ENCODE data around the gene AP2A2. TPM values are rescaled to one million over a fixed set of nuclear protein-coding genes. Genes with fewer than 3 reads are reported as not detected.

The AP2A2 gene
- total RNA-seq: 92.0 TPM
- long read RNA-seq, full-length matches to known transcripts: 45 of 75 reads
- long read RNA-seq, partial matches to known transcripts: 16 of 75 reads
- long read RNA-seq, other reads (novel, unspliced or antisense): 14 of 75 reads

DNA sequence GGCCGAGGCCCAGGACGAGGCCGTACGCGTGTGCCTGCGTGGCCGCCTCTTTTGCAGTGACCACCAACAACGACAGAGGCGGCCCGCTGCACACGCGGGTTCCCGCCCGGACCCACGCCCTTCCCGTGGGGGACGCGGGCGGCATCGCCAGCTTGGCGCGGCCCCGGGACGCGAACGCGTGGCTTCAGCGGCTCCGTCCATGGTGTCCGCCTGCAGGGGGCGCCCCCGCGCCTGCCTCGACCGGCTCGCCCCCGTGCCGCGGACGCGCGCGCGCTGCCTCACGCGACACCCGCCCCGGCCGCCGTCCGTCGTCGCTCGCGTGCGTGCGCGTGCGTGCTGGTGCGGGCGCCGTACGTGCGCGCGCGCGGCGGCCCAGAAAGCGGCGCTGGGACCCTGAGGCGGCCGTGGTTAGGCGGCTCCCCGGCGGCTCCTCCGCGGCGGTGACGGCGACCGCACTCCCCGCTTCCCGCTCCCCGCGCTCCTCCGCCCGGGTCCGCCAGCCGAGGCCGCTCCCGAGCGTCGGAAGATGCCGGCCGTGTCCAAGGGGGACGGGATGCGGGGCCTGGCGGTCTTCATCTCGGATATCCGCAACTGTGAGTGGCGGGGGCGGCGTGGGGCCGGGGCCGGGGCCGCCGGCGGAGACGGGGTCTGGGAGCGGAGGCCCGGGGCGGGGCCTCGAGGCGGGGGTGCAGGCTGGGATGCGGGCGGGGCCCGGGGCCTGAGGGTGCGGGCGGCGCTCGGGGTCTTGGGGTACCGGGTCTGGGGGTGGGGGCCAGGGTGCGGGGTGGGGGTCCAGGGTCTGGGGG, at the start of gene AP2A2:
Gene AP2A2, plus strand, starts transcription at position 375 of the 806 bp plus-strand sequence. Its CDS starts 152 bp downstream, at position 527.
- Histone ChIP-seq H3K4me1 (peaks cover 40% of the 10 kb centered on the region), H3K27me3 (no peaks in the 10 kb centered on the region), H3K36me3 (peaks cover 4% of the 10 kb centered on the region), H3K9me3 (no peaks in the 10 kb centered on the region), H3K27ac (peak within 1 kb of the TSS; percentile 83), H3K4me3 (peak within 1 kb of the TSS; percentile 60)
- peak; percentile 96 for DNase-seq
- intact Hi-C loops (cut with DNase I): no loop called here
- ATAC-seq: peak; percentile 95
- TF ChIP-seq, protein P1, sequence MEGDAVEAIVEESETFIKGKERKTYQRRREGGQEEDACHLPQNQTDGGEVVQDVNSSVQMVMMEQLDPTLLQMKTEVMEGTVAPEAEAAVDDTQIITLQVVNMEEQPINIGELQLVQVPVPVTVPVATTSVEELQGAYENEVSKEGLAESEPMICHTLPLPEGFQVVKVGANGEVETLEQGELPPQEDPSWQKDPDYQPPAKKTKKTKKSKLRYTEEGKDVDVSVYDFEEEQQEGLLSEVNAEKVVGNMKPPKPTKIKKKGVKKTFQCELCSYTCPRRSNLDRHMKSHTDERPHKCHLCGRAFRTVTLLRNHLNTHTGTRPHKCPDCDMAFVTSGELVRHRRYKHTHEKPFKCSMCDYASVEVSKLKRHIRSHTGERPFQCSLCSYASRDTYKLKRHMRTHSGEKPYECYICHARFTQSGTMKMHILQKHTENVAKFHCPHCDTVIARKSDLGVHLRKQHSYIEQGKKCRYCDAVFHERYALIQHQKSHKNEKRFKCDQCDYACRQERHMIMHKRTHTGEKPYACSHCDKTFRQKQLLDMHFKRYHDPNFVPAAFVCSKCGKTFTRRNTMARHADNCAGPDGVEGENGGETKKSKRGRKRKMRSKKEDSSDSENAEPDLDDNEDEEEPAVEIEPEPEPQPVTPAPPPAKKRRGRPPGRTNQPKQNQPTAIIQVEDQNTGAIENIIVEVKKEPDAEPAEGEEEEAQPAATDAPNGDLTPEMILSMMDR (IDR thresholded peaks at IDR 0.05): peak; percentile 63

DNA sequence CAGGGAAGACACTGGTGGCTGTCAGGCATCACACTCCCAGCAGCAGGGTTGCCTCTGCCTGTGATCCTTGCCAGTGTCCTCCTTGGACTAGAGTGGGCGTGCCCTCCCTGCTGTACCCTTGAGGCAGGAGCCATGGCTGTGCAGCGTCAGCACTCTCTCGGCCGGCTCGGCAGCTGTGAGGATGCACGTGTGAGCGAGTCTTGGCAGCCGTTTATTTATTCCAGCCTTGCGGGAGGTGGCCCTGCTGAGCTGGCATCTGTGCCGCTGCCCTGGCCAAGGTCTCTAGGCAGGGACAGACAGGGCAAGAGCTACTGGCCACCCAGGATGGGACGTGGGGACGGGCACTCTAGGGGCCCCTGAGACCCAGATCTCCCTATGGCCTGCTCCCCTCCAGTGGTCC, 49.1 kb upstream of the AP2A2 start:
- Histone ChIP-seq H3K4me1 (no peaks in the 10 kb centered on the region), H3K27me3 (no peaks in the 10 kb centered on the region), H3K4me3 (no peak overlapping the region), H3K36me3 (no peaks in the 10 kb centered on the region), H3K27ac (no peak overlapping the region), H3K9me3 (no peaks in the 10 kb centered on the region)
- TF ChIP-seq, protein P1 (IDR thresholded peaks at IDR 0.05): no peak
- intact Hi-C loops (cut with DNase I): no loop called here
- no peak for ATAC-seq
- no peak for DNase-seq

DNA sequence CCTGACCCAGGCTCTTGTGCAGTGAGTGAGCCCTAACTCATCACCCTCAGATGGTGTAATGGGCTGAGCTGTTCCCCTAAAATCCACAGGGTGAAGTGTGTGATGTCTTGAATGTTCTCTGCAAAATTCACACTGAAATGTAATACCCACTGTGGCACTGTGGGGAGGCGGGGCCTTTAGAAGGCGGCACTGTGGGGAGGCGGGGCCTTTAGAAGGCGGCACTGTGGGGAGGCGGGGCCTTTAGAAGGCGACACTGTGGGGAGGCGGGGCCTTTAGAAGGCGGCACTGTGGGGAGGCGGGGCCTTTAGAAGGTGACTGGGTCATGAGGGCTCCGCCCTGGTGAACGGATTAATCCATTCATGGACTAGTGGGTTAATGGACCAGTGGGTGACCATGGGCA, 48.1 kb upstream of the AP2A2 start:
- no peaks in the 10 kb centered on the region for H3K36me3 ChIP-seq
- DNase-seq (no peak), ATAC-seq (no peak)
- H3K4me1 ChIP-seq: no peaks in the 10 kb centered on the region
- TF ChIP-seq, protein P1 (IDR thresholded peaks at IDR 0.05): no peak
- H3K27me3 ChIP-seq: no peaks in the 10 kb centered on the region
- H3K27ac ChIP-seq: no peak overlapping the region
- intact Hi-C loops (cut with DNase I): no loop called here
- H3K9me3 ChIP-seq: no peaks in the 10 kb centered on the region
- H3K4me3 ChIP-seq: no peak overlapping the region

DNA sequence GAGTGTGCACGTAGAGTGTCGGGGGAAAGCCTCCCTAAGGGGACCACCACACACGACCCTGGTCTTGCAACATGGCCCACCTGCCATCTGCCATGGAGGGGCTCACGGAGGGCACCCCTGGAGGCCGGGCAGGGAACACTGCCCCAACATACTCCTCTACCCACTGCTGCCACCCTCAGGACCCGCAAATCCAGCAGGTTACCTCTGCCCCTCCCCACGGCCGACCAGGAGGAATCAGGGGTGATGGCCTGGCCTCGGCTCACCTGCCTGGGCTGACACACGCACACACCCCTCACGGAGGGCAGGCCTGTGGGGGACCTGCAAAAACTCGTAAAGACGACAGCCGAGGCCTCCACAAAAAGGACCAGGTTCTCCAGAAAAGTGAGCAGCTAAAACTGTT, 45.2 kb upstream of the AP2A2 start:
- no peaks in the 10 kb centered on the region for H3K36me3 ChIP-seq
- intact Hi-C loops (cut with DNase I): no loop called here
- H3K4me3 ChIP-seq: no peak overlapping the region
- no peak for ATAC-seq
- TF ChIP-seq, protein P1 (IDR thresholded peaks at IDR 0.05): no peak
- no peak for DNase-seq
- no peak overlapping the region for H3K27ac ChIP-seq
- no peaks in the 10 kb centered on the region for H3K9me3 ChIP-seq
- no peaks in the 10 kb centered on the region for H3K4me1 ChIP-seq
- no peaks in the 10 kb centered on the region for H3K27me3 ChIP-seq

DNA sequence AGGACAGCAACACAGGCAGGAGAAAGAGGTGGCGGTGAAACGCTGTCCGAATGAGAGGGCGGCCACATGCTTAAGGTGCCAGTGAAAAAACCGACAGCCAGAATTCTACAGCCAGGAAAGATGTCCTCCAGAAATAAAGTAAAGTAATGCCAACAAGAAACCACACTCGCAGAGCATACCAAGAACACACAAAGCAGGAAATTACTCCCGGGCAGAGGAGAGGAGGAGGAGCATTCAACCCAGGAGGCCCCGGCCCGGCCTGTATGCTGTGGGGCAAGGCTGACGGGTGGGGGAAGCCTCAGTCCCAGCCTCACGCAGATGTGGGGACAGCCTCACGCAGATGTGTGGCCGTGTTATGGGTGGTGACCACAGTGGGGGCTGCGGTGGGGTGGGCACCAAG, 43.1 kb upstream of the AP2A2 start:
- ATAC-seq (no peak), DNase-seq (no peak)
- TF ChIP-seq, protein P1 (IDR thresholded peaks at IDR 0.05): no peak
- H3K27ac ChIP-seq: no peak overlapping the region
- H3K36me3 ChIP-seq: no peaks in the 10 kb centered on the region
- no peak overlapping the region for H3K4me3 ChIP-seq
- no peaks in the 10 kb centered on the region for H3K27me3 ChIP-seq
- H3K4me1 ChIP-seq: no peaks in the 10 kb centered on the region
- H3K9me3 ChIP-seq: no peaks in the 10 kb centered on the region
- intact Hi-C loops (cut with DNase I): no loop called here
